ENCODE results near the gene ESR1. TPM values are rescaled to one million over a fixed set of nuclear protein-coding genes. Genes with fewer than 3 reads are reported as not detected.

Gene ESR1
- total and polyA plus RNA-seq, 2 donors (not counting 3 experiments of a cell fraction or from before 2014, with no cell fraction given), result 0.01 TPM; not detected in 1

GRCh38 chr6:151875524-151875923, 68.0 kb downstream of the ESR1 start:
- CTCF ChIA-PET, result no interaction called here
- H3K27me3 ChIP-seq (ENCODE audit: control insufficient read depth in 2 of 2, insufficient read depth in 2 of 2, low read length in 2 of 2), result no peaks in the 10 kb centered on the region
- no peaks in the 10 kb centered on the region for H3K36me3 ChIP-seq (ENCODE audit: control insufficient read depth in 2 of 2, extremely low read depth in 1 of 2, insufficient read depth in 2 of 2, low read length in 2 of 2)
- TF ChIP-seq POLR2AphosphoS5 (IDR thresholded peaks at IDR 0.05; ENCODE audit: insufficient read depth, low read depth, low read length), result no peak
- POLR2A ChIA-PET, result no interaction called here
- H3K27ac ChIP-seq (ENCODE audit: insufficient read depth, low read depth, low read length), result no peak overlapping the region
- dilution Hi-C loops (cut with MboI; ENCODE audit: extremely low pct_ligation_motif_present, low sequenced_read_pairs), result no loop called here
- BruUV-seq (replicated peaks), result no TSS peak
- intact Hi-C loops (cut with micrococcal nuclease), result no loop called here
- H4K20me1 ChIP-seq (replicated peaks; ENCODE audit: control insufficient read depth, extremely low read depth, insufficient read depth, low read length), result no peaks in the 10 kb centered on the region
- no peaks in the 10 kb centered on the region for H3K9me3 ChIP-seq (replicated peaks; ENCODE audit: control insufficient read depth, insufficient read depth, low read length)
- no peak for FAIRE-seq
- no peak overlapping the region for H3K4me2 ChIP-seq (ENCODE audit: insufficient read depth, low read length)
- no peaks in the 10 kb centered on the region for H3K4me1 ChIP-seq (ENCODE audit: control insufficient read depth, extremely low read depth, insufficient read depth, low read length)
- DNase-seq (ENCODE audit: low read depth, low spot score), result no peak
- no peak overlapping the region for H3K4me3 ChIP-seq (replicated peaks in 1 of 3; ENCODE audit: insufficient read depth in 1 of 3, low read depth in 1 of 3, low read length in 3 of 3)
- H2AFZ ChIP-seq (ENCODE audit: low read depth, low read length), result no peak overlapping the region
- H3K79me2 ChIP-seq (ENCODE audit: control insufficient read depth, insufficient read depth, low read length), result no peaks in the 10 kb centered on the region
- no peaks in the 10 kb centered on the region for H3K9me1 ChIP-seq (replicated peaks; ENCODE audit: control insufficient read depth, extremely low read depth, insufficient read depth, low read length)
- H3K9ac ChIP-seq (replicated peaks; ENCODE audit: extremely low read depth, insufficient read depth, low read length), result no peak overlapping the region

- no peak overlapping the region for H2AFZ ChIP-seq (ENCODE audit: low read depth, low read length)
- H3K79me2 ChIP-seq (ENCODE audit: control insufficient read depth, insufficient read depth, low read length), result no peaks in the 10 kb centered on the region
- ChIA-PET CTCF (no interaction called here), POLR2A (no interaction called here)
- no peak for TF ChIP-seq CTCF (IDR thresholded peaks at IDR 0.05; ENCODE audit: extremely low read depth in 1 of 2, insufficient read depth in 1 of 2, low read depth in 1 of 2, low read length in 2 of 2)
- no peak for TF ChIP-seq POLR2AphosphoS5 (IDR thresholded peaks at IDR 0.05; ENCODE audit: insufficient read depth, low read depth, low read length)
- no peak for TF ChIP-seq JUN (IDR thresholded peaks at IDR 0.05; ENCODE audit: borderline replicate concordance, insufficient read depth, insufficient read length, low read depth)
- TF ChIP-seq FOS (IDR thresholded peaks at IDR 0.05; ENCODE audit: borderline replicate concordance, insufficient read depth, low read length), result no peak
- no peak for TF ChIP-seq GATA2 (IDR thresholded peaks at IDR 0.05; ENCODE audit: insufficient read depth, insufficient read length, low read depth, low read length)
- TF ChIP-seq MAX (IDR thresholded peaks at IDR 0.05; ENCODE audit: insufficient read depth, insufficient read length), result no peak
- TF ChIP-seq POLR2A (IDR thresholded peaks at IDR 0.05; ENCODE audit: low read depth, low read length), result no peak
- no peak for TF ChIP-seq EZH2 (IDR thresholded peaks at IDR 0.05; ENCODE audit: borderline replicate concordance, low read depth, low read length, severe bottlenecking)
- TF ChIP-seq MYC (IDR thresholded peaks at IDR 0.05; ENCODE audit: low read depth, low read length), result no peak
- no peak overlapping the region for H3K4me3 ChIP-seq (replicated peaks in 1 of 3; ENCODE audit: insufficient read depth in 1 of 3, low read depth in 1 of 3, low read length in 3 of 3)
- FAIRE-seq (no peak), DNase-seq (ENCODE audit: low read depth, low spot score) (no peak)
- intact Hi-C loops (cut with micrococcal nuclease), result no loop called here
- H3K9me3 ChIP-seq (replicated peaks; ENCODE audit: control insufficient read depth, insufficient read depth, low read length), result no peaks in the 10 kb centered on the region
- dilution Hi-C loops (cut with MboI; ENCODE audit: extremely low pct_ligation_motif_present, low sequenced_read_pairs), result no loop called here
- no peaks in the 10 kb centered on the region for H3K4me1 ChIP-seq (ENCODE audit: control insufficient read depth, extremely low read depth, insufficient read depth, low read length)
- H4K20me1 ChIP-seq (replicated peaks; ENCODE audit: control insufficient read depth, extremely low read depth, insufficient read depth, low read length), result no peaks in the 10 kb centered on the region
- H3K9me1 ChIP-seq (replicated peaks; ENCODE audit: control insufficient read depth, extremely low read depth, insufficient read depth, low read length), result no peaks in the 10 kb centered on the region
- BruUV-seq (replicated peaks), result no TSS peak
- H3K9ac ChIP-seq (replicated peaks; ENCODE audit: extremely low read depth, insufficient read depth, low read length), result no peak overlapping the region
- H3K27ac ChIP-seq (ENCODE audit: insufficient read depth, low read depth, low read length), result no peak overlapping the region
- H3K4me2 ChIP-seq (ENCODE audit: insufficient read depth, low read length), result no peak overlapping the region
- H3K27me3 ChIP-seq (ENCODE audit: control insufficient read depth in 2 of 2, insufficient read depth in 2 of 2, low read length in 2 of 2), result no peaks in the 10 kb centered on the region
- H3K36me3 ChIP-seq (ENCODE audit: control insufficient read depth in 2 of 2, extremely low read depth in 1 of 2, insufficient read depth in 2 of 2, low read length in 2 of 2), result no peaks in the 10 kb centered on the region
Observed at GRCh38 chr6:151876122-151876521, 68.6 kb downstream of the ESR1 start.
